Heart left ventricle (tissue), 13 donors: ENCODE measurements around the gene FYN.

Experiments used
- POLR2A ChIP-seq, 2 donors: fragments of 450-650 bp; IDR thresholded peaks; one replicate each; pipeline ENCODE4 v1.6.1; 2017; ENCODE audit warnings: antibody characterized with exemption in 2 of 2, mild to moderate bottlenecking in 2 of 2, moderate library complexity in 2 of 2
- TF ChIP-seq, protein P1 (sequence below), 12 donors: fragments of 200-600 bp; sonication (generic) in 4 of 12; IDR thresholded peaks; one replicate each; pipeline versions ENCODE4 v1.5.0 to v1.8.0; 2018 to 2022; ENCODE audit warnings: antibody characterized with exemption in 12 of 12, mild to moderate bottlenecking in 5 of 12
- donor health status: ischemic (EF 13 %, LVEDD 7.1; RV severe dilation, severe dysfunction).
- donor health status: DM: no; HTN: yes; CAD: no.
- donor health status: DM: no; HTN: no; CAD: no.
- donor health status: ischemic (EF 25% LVEDD 6.9; RV normal size, moderate dysfunction).
- donor health status: ischemic (EF 25% LVEDD 5.7; RV mildly dilated, moderate dysfunction).
- donor health status: ischemic (EF 35%, LVEDD 5.7; RV mildly dilated, moderate dysfunction).
- donor health status: nonischemic (EF 11% LVEDD 7.7; RV severe dilation, severe dysfunction).
- donor health status: DM: yes; HTN: yes; CAD: no.
- donor health status: PGD.
- donor health status: ischemic (EF 29% LVEDD 5.4; RV normal size, mild dysfunction).
- donor health status: nonischemic (EF 23%, LVEDD 6.1; RV moderate dilation, normal function).

DNA sequence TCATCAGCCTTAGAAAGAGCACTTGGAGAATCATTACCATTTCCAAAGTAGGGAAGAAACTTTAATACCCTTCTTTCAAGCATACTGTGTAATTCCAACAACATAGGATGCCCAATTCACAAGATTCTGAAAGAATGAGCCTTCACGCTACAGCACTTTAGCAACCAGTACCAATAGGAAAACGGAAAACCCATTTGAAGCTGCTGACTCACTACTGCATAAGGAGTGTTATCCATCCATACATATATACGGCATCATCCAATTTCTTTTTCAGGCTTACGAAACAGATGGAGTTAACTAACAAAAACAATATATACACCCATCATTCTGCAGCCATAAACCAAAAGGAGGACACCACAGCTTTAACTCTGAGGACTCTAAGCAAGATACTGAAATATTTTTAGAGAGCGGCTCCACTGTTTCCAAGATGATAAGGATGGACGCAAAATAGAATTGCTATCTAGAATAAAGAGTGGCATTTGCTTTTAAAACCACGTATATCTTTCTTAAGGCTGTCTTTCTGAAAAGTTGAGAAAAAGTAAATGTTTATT, 24.9 kb downstream of the FYN start:
- TF ChIP-seq, protein P1, sequence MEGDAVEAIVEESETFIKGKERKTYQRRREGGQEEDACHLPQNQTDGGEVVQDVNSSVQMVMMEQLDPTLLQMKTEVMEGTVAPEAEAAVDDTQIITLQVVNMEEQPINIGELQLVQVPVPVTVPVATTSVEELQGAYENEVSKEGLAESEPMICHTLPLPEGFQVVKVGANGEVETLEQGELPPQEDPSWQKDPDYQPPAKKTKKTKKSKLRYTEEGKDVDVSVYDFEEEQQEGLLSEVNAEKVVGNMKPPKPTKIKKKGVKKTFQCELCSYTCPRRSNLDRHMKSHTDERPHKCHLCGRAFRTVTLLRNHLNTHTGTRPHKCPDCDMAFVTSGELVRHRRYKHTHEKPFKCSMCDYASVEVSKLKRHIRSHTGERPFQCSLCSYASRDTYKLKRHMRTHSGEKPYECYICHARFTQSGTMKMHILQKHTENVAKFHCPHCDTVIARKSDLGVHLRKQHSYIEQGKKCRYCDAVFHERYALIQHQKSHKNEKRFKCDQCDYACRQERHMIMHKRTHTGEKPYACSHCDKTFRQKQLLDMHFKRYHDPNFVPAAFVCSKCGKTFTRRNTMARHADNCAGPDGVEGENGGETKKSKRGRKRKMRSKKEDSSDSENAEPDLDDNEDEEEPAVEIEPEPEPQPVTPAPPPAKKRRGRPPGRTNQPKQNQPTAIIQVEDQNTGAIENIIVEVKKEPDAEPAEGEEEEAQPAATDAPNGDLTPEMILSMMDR (IDR thresholded peaks at IDR 0.05), result no peak
- no peak for TF ChIP-seq POLR2A (IDR thresholded peaks at IDR 0.05)
